ENCODE data around the gene UBA1.

The UBA1 gene

DNA sequence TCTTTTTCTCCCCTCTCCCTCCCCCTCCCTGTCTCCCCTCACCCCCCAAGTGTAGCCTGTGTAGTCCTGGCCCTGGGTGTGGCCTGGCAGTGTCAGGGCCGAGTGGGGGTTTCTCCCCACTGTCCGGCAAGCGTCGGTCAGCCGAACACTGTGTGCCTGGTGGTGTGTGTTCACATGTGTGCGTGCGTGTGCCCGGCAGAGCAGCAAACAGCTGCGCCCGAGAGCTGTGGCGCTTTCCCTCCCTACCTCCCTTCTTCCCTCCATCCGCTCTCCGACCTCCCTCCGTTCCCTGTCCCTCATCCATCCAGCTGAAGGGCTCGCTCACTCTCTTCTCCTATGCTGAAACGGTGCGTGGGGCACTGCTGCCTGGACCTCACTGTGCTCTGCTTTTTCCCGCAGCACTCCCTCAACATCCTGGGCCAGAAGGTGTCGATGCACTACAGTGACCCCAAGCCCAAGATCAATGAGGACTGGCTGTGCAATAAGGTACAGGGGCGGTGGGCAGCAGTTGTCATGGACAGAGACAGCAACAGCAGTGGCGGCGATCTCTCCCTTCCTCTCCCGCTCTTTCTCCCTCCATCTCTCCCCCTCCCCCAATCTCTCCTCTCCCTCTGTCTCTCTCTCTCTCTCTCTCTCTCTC lies 17.4 kb upstream of the UBA1 start:
- Histone ChIP-seq H3K27me3 (replicated peaks; ENCODE audit: control insufficient read depth, insufficient read depth, low read length) (no peaks in the 10 kb centered on the region; the same call in 1 of the 2 replicates), H3K4me3 (replicated peaks; ENCODE audit: low read depth, low read length) (no peak overlapping the region), H3K36me3 (ENCODE audit: control insufficient read depth, insufficient read depth, low read length) (peaks cover 11% of the 10 kb centered on the region)
- TF ChIP-seq, protein P1, sequence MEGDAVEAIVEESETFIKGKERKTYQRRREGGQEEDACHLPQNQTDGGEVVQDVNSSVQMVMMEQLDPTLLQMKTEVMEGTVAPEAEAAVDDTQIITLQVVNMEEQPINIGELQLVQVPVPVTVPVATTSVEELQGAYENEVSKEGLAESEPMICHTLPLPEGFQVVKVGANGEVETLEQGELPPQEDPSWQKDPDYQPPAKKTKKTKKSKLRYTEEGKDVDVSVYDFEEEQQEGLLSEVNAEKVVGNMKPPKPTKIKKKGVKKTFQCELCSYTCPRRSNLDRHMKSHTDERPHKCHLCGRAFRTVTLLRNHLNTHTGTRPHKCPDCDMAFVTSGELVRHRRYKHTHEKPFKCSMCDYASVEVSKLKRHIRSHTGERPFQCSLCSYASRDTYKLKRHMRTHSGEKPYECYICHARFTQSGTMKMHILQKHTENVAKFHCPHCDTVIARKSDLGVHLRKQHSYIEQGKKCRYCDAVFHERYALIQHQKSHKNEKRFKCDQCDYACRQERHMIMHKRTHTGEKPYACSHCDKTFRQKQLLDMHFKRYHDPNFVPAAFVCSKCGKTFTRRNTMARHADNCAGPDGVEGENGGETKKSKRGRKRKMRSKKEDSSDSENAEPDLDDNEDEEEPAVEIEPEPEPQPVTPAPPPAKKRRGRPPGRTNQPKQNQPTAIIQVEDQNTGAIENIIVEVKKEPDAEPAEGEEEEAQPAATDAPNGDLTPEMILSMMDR (IDR thresholded peaks at IDR 0.05; ENCODE audit: insufficient read depth, low read length, poor library complexity, severe bottlenecking): no peak
- no peak for DNase-seq (ENCODE audit: extremely low read depth, insufficient read length)

DNA sequence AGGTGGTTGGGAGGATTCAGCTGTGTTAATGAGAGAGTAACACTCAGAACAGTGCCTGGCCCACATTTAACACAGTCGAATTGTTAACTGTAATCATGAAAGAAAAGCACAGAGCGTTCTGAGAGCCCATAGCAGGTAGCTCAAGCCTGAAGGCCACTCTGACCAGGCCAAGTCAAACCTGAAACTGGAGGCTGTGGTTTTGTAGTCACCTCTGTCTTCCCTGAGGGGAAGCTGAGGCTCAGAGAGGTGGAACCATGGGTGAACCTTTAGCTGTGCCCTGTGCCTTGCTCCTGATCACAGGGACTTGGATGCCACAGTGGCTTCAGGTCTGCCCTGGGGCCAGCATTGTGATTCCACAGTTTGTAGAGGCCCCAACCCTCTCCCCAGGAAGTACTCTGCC lies 16.6 kb upstream of the UBA1 start:
- DNase-seq (ENCODE audit: extremely low read depth, insufficient read length): no peak
- no peak overlapping the region for H3K4me3 ChIP-seq (replicated peaks; ENCODE audit: low read depth, low read length)
- peaks cover 11% of the 10 kb centered on the region for H3K36me3 ChIP-seq (ENCODE audit: control insufficient read depth, insufficient read depth, low read length)
- TF ChIP-seq, protein P1 (IDR thresholded peaks at IDR 0.05; ENCODE audit: insufficient read depth, low read length, poor library complexity, severe bottlenecking): no peak
- no peaks in the 10 kb centered on the region; the same call in 1 of the 2 replicates for H3K27me3 ChIP-seq (replicated peaks; ENCODE audit: control insufficient read depth, insufficient read depth, low read length)

DNA sequence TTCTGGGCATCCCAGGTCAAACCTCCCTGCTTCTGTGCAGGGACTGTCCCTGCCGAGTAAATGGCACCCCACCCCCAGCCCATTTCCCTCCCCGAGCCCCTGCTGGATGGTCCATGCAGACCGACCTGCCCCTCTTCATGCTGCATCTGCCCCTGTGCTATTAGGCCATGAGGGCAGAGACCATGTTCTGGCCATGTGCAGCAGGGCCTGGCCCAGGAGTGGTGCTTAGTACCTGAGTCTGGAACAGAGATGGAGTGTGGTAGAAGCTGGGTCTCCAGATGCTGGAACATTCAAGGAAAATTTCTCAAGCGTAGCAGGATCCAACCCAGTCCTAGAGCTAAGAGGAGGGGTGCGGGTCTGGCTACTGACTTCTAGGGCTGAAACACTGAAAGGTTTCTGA lies 15.3 kb upstream of the UBA1 start:
- H3K36me3 ChIP-seq (ENCODE audit: control insufficient read depth, insufficient read depth, low read length): peaks cover 11% of the 10 kb centered on the region
- DNase-seq (ENCODE audit: extremely low read depth, insufficient read length): no peak

DNA sequence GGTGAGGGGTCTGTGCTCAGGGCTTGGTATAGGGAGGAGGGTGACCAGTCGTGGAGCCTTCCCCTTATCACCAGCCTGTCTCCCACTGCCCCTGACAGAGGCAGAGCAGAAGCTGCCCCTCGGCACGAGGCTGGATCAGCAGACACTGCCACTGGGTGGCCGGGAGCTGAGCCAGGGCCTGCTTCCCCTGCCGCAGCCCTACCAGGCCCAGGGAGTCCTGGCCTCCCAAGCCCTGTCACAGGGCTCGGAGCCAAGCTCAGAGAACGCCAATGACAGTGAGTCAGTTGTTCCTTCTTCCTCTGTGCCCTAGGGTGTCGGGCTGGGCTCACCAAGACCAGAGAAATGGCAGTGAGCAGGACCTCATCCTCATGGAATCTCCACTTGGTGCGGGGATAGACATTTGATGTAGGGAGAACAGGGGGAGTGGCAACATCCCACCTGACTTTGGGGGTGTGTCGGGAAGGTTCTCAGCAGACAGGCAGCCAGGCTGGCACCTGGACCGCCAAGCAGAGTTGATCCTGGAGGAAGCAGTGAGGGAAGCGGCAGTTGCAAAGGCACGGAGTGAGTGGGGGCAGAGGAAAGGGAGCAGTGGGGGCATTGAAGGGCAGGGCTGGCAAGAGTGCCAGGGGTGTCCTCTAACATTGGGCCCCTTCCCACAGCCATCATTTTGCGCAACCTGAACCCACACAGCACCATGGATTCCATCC lies 14.3 kb upstream of the UBA1 start:
- DNase-seq (ENCODE audit: extremely low read depth, insufficient read length): no peak
- H3K36me3 ChIP-seq (ENCODE audit: control insufficient read depth, insufficient read depth, low read length): peaks cover 11% of the 10 kb centered on the region
- TF ChIP-seq, protein P1 (IDR thresholded peaks at IDR 0.05; ENCODE audit: insufficient read depth, low read length, poor library complexity, severe bottlenecking): no peak
- H3K4me3 ChIP-seq (replicated peaks; ENCODE audit: low read depth, low read length): no peak overlapping the region
- no peaks in the 10 kb centered on the region; the same call in 1 of the 2 replicates for H3K27me3 ChIP-seq (replicated peaks; ENCODE audit: control insufficient read depth, insufficient read depth, low read length)

More for the DNA sequence above, 15.3 kb upstream of the UBA1 start:
- TF ChIP-seq, protein P1 (IDR thresholded peaks at IDR 0.05; ENCODE audit: insufficient read depth, low read length, poor library complexity, severe bottlenecking): no peak
- Histone ChIP-seq H3K27me3 (replicated peaks; ENCODE audit: control insufficient read depth, insufficient read depth, low read length) (no peaks in the 10 kb centered on the region; the same call in 1 of the 2 replicates), H3K4me3 (replicated peaks; ENCODE audit: low read depth, low read length) (no peak overlapping the region)

DNA sequence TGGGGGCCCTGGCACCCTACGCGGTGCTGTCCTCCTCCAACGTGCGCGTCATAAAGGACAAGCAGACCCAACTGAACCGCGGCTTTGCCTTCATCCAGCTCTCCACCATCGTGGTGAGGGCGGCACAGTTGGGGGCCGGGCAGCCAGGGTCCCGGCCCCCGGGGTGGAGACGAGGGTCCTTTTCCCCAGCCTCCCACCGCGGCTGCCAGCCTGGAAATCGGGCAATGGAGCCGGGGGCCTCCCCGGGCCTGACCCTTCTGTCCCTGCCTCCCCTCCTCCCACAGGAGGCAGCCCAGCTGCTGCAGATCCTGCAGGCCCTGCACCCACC lies 13.7 kb upstream of the UBA1 start:
- no peak for DNase-seq (ENCODE audit: extremely low read depth, insufficient read length)
- TF ChIP-seq, protein P1 (IDR thresholded peaks at IDR 0.05; ENCODE audit: insufficient read depth, low read length, poor library complexity, severe bottlenecking): no peak
- no peak overlapping the region for H3K4me3 ChIP-seq (replicated peaks; ENCODE audit: low read depth, low read length)
- H3K36me3 ChIP-seq (ENCODE audit: control insufficient read depth, insufficient read depth, low read length): peaks cover 13% of the 10 kb centered on the region
- H3K27me3 ChIP-seq (replicated peaks; ENCODE audit: control insufficient read depth, insufficient read depth, low read length): no peaks in the 10 kb centered on the region; the same call in 1 of the 2 replicates
